ENCODE measurements around the gene TCERG1L.

GRCh38 chr10:131271966-131272365 lies 39.6 kb downstream of the TCERG1L start:
- TF ChIP-seq CTCF (IDR thresholded peaks at IDR 0.05) (no peak), RXRA (IDR thresholded peaks at IDR 0.05; ENCODE audit: borderline replicate concordance, low read depth) (no peak), RFX5 (IDR thresholded peaks at IDR 0.05; ENCODE audit: low read length) (no peak), REST (IDR thresholded peaks at IDR 0.05; ENCODE audit: low read depth, low read length) (no peak), CHD2 (IDR thresholded peaks at IDR 0.05; ENCODE audit: low read length, partially characterized antibody) (no peak), RAD21 (IDR thresholded peaks at IDR 0.05; ENCODE audit: low read length) (no peak), SIN3A (IDR thresholded peaks at IDR 0.05; ENCODE audit: borderline replicate concordance, low read depth, low read length) (no peak), FOSL2 (IDR thresholded peaks at IDR 0.05; ENCODE audit: borderline replicate concordance, low read depth) (no peak)
